ENCODE measurements around the gene ACOX3. TPM values are rescaled to one million over a fixed set of nuclear protein-coding genes. Genes with fewer than 3 reads are reported as not detected.

The ACOX3 gene
- total RNA-seq, 1 experiment from 2014 or later: 11.0 TPM

DNA sequence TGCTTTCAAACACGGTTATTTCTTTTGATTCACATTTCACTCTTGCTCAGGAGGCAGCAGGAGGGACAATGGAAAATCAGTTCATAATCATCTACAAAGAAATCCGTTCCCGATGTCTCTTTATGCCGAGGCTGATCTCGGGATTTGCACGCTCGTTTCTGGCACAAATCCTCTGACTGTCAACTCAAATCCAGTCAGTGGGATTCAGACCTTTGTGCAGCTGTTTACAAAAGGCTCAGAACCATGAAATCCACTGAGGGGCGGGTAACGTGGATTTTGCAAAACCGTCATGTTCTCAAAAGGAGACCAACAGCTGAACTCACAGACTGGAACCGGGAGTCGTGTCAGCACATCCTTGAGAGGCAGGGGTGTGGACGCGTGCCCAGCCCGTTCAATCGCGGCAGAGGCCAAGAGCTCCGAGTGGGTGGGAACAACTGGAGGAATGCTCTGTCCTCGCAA is 46.4 kb downstream of the ACOX3 start:
- TF ChIP-seq, protein P1, sequence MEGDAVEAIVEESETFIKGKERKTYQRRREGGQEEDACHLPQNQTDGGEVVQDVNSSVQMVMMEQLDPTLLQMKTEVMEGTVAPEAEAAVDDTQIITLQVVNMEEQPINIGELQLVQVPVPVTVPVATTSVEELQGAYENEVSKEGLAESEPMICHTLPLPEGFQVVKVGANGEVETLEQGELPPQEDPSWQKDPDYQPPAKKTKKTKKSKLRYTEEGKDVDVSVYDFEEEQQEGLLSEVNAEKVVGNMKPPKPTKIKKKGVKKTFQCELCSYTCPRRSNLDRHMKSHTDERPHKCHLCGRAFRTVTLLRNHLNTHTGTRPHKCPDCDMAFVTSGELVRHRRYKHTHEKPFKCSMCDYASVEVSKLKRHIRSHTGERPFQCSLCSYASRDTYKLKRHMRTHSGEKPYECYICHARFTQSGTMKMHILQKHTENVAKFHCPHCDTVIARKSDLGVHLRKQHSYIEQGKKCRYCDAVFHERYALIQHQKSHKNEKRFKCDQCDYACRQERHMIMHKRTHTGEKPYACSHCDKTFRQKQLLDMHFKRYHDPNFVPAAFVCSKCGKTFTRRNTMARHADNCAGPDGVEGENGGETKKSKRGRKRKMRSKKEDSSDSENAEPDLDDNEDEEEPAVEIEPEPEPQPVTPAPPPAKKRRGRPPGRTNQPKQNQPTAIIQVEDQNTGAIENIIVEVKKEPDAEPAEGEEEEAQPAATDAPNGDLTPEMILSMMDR (IDR thresholded peaks at IDR 0.05; ENCODE audit: unreplicated experiment): no peak
- BruUV-seq (replicated peaks): no TSS peak
- Mint-ChIP-seq H3K36me3 (ENCODE audit: insufficient read depth, unreplicated experiment) (no peaks in the 10 kb centered on the region), H3K27ac (ENCODE audit: unreplicated experiment) (no peak overlapping the region), H3K4me1 (ENCODE audit: low read depth, unreplicated experiment) (no peaks in the 10 kb centered on the region), H3K4me3 (ENCODE audit: low read depth, unreplicated experiment) (no peak overlapping the region), H3K9me3 (ENCODE audit: low read depth, unreplicated experiment) (no peaks in the 10 kb centered on the region), H3K27me3 (ENCODE audit: unreplicated experiment) (no peaks in the 10 kb centered on the region)
- intact Hi-C loops (cut with micrococcal nuclease; ENCODE audit: unreplicated experiment): no loop called here
- CTCF ChIA-PET: no interaction called here
- DNase-seq: no peak

DNA sequence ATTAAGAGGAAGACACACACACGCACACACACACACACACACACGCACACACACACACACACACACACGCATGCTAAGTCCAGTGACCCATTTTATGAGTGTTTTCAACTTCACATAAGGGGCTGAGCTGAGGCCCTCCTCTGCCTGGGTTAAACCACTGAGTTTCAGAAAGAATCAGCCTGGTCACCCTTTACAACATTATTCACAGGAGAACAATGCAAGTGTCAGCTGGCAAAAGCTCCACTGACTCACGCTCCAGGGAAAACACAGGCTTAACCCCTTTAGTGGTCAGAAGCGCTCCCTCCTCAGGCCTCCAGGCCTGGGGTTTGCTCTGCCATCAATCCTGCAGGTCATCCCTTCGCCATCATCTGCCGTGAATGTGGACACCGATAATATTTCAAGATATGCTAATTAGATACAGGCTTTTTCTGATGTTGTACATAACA is 46.9 kb downstream of the ACOX3 start:
- Mint-ChIP-seq H3K27ac (ENCODE audit: unreplicated experiment) (no peak overlapping the region), H3K9me3 (ENCODE audit: low read depth, unreplicated experiment) (no peaks in the 10 kb centered on the region), H3K4me3 (ENCODE audit: low read depth, unreplicated experiment) (no peak overlapping the region), H3K27me3 (ENCODE audit: unreplicated experiment) (no peaks in the 10 kb centered on the region), H3K36me3 (ENCODE audit: insufficient read depth, unreplicated experiment) (no peaks in the 10 kb centered on the region), H3K4me1 (ENCODE audit: low read depth, unreplicated experiment) (no peaks in the 10 kb centered on the region)
- CTCF ChIA-PET: no interaction called here
- no TSS peak for BruUV-seq (replicated peaks)
- TF ChIP-seq, protein P1 (IDR thresholded peaks at IDR 0.05; ENCODE audit: unreplicated experiment): no peak
- intact Hi-C loops (cut with micrococcal nuclease; ENCODE audit: unreplicated experiment): no loop called here
- DNase-seq: no peak

DNA sequence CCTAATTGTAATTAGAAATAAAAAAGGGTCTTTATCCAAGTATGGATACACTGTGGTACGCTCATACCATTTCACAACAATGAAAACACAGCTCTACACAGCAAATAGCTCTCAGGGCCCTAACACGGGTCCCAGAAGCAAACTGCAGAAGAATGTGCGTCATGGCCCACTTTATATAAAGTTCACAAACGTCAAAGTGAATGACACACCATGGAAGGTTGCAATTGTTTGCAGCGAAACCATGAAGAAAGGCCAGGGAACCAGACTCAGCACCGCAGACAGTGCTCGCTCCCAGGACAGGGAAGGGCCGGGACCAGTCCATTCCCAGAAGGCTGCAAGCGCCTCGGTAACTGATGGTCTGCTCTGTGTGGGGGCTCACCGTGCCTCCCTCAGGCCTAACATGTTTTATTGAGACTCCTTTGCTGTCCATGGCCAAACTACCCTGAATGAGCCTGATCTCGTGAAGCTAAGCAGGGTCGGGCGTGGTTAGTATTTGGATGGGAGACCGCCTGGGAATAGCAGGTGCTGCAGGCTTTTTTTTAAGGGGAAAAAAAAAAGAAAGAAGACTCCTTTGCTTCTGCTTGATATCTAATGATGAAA is 47.8 kb downstream of the ACOX3 start:
- Mint-ChIP-seq H3K4me3 (ENCODE audit: low read depth, unreplicated experiment) (no peak overlapping the region), H3K9me3 (ENCODE audit: low read depth, unreplicated experiment) (no peaks in the 10 kb centered on the region), H3K36me3 (ENCODE audit: insufficient read depth, unreplicated experiment) (no peaks in the 10 kb centered on the region), H3K27me3 (ENCODE audit: unreplicated experiment) (no peaks in the 10 kb centered on the region), H3K4me1 (ENCODE audit: low read depth, unreplicated experiment) (no peaks in the 10 kb centered on the region), H3K27ac (ENCODE audit: unreplicated experiment) (no peak overlapping the region)
- BruUV-seq (replicated peaks): no TSS peak
- CTCF ChIA-PET: no interaction called here
- TF ChIP-seq, protein P1 (IDR thresholded peaks at IDR 0.05; ENCODE audit: unreplicated experiment): no peak
- intact Hi-C loops (cut with micrococcal nuclease; ENCODE audit: unreplicated experiment): no loop called here
- DNase-seq: no peak

DNA sequence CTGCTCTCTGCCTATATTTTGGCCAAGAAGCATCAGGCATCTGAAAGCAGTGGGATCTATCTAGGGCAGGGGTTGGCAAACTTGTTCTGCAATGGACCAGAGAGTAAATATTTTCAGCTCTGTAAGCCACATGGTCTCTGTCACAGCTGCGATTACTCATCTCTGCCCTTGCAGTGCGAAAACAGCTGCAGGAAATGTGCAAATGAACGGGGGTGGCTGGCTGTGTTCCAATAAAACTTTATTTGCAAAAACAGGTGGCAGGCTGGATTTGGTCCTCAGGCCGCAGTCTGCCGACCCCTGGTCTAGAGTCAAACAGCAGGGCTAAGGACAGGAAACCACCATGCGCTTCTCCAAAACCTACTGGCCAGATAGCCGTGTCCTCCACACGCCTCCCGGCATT is 48.6 kb downstream of the ACOX3 start:
- no peaks in the 10 kb centered on the region for H3K4me1 Mint-ChIP-seq (ENCODE audit: low read depth, unreplicated experiment)
- no peak for DNase-seq
- intact Hi-C loops (cut with micrococcal nuclease; ENCODE audit: unreplicated experiment): no loop called here
- H3K9me3 Mint-ChIP-seq (ENCODE audit: low read depth, unreplicated experiment): no peaks in the 10 kb centered on the region
- no peaks in the 10 kb centered on the region for H3K36me3 Mint-ChIP-seq (ENCODE audit: insufficient read depth, unreplicated experiment)
- CTCF ChIA-PET: no interaction called here
- H3K4me3 Mint-ChIP-seq (ENCODE audit: low read depth, unreplicated experiment): no peak overlapping the region
- H3K27ac Mint-ChIP-seq (ENCODE audit: unreplicated experiment): no peak overlapping the region
- TF ChIP-seq, protein P1 (IDR thresholded peaks at IDR 0.05; ENCODE audit: unreplicated experiment): no peak
- BruUV-seq (replicated peaks): no TSS peak
- no peaks in the 10 kb centered on the region for H3K27me3 Mint-ChIP-seq (ENCODE audit: unreplicated experiment)
